Mesendoderm (in vitro differentiated cells): ENCODE measurements around the gene ADARB1.

ENCODE experiments used
- DNase-seq: peaks from one replicate; pipeline ENCODE4 v3.0.0; 2013
- H2AK5ac ChIP-seq: 2 replicates; pipeline ENCODE4 v1.6.1; 2013; ENCODE audit warnings: low read length, inconsistent platforms
- H2BK120ac ChIP-seq: 2 replicates; pipeline ENCODE4 v1.6.1; 2013; ENCODE audit warnings: low read depth, mild to moderate bottlenecking, low read length, moderate library complexity, mixed read lengths
- H2BK15ac ChIP-seq: replicated peaks from 2 replicates; pipeline ENCODE4 v1.6.1; 2013; ENCODE audit warnings: low read depth, mild to moderate bottlenecking, moderate library complexity
- H2BK5ac ChIP-seq: 2 replicates; pipeline ENCODE4 v1.6.1; 2013; ENCODE audit warnings: low read length, inconsistent platforms
- H3K18ac ChIP-seq: 2 replicates; pipeline ENCODE4 v1.6.1; 2013; ENCODE audit warnings: mild to moderate bottlenecking, low read length, mixed read lengths
- H3K23ac ChIP-seq: one replicate; pipeline ENCODE4 v1.6.1; 2013; ENCODE audit warnings: low read length
- H3K27ac ChIP-seq: 2 replicates; pipeline ENCODE4 v1.5.1; 2013; ENCODE audit warnings: low read depth, mild to moderate bottlenecking, inconsistent platforms, low read length, moderate library complexity
- H3K27me3 ChIP-seq: 2 replicates; pipeline ENCODE4 v1.6.1; 2013; ENCODE audit warnings: low read length, control low read depth, mild to moderate bottlenecking, inconsistent platforms; ENCODE audit not compliant: insufficient read depth, poor library complexity
- H3K36me3 ChIP-seq: 2 replicates; pipeline ENCODE4 v1.6.1; 2013; ENCODE audit warnings: low read length, inconsistent platforms; ENCODE audit not compliant: control insufficient read depth, insufficient read depth
- H3K4ac ChIP-seq: one replicate; pipeline ENCODE4 v1.6.1; 2013; ENCODE audit warnings: low read depth, mild to moderate bottlenecking, low read length, moderate library complexity
- H3K4me1 ChIP-seq: 2 replicates; pipeline ENCODE4 v1.6.1; 2013; ENCODE audit warnings: low read depth, low read length, inconsistent platforms; ENCODE audit not compliant: control insufficient read depth
- H3K4me2 ChIP-seq: 2 replicates; pipeline ENCODE4 v1.6.1; 2013; ENCODE audit warnings: low read length
- H3K4me3 ChIP-seq: 2 replicates; pipeline ENCODE4 v1.5.1; 2013; ENCODE audit warnings: mild to moderate bottlenecking, low read length
- H3K56ac ChIP-seq: one replicate; pipeline ENCODE4 v1.6.1; 2013; ENCODE audit warnings: low read length
- H3K79me1 ChIP-seq: 2 replicates; pipeline ENCODE4 v1.6.1; 2013; ENCODE audit warnings: low read length, inconsistent platforms
- H3K79me2 ChIP-seq: 2 replicates; pipeline ENCODE4 v1.6.1; 2013; ENCODE audit warnings: mild to moderate bottlenecking, low read length; ENCODE audit not compliant: control insufficient read depth, insufficient read depth
- H3K9ac ChIP-seq: 2 replicates; pipeline ENCODE4 v1.6.1; 2013; ENCODE audit warnings: low read length, inconsistent platforms
- H4K5ac ChIP-seq: one replicate; pipeline ENCODE4 v1.6.1; 2013; ENCODE audit warnings: low read length
- H4K8ac ChIP-seq: one replicate; pipeline ENCODE4 v1.6.1; 2013; ENCODE audit warnings: low read depth, mild to moderate bottlenecking, control low read depth, low read length, moderate library complexity
- WGBS: extraction: QIAGEN DNeasy Blood & Tissue Kit; methylation state at CpG from one replicate; pipeline ENCODE4 v1.1.7; 2013; ENCODE audit warnings: low lambda C conversion rate, missing lambda C conversion rate; ENCODE audit not compliant: insufficient coverage; ENCODE audit errors: extremely low coverage; 5-methylcytosine and 5-hydroxymethylcytosine counted together

Gene ADARB1

GRCh38 chr21:45084881-45085536 lies 10.6 kb downstream of the ADARB1 start:
- Histone ChIP-seq H2BK5ac (no peak overlapping the region), H3K9ac (no peak overlapping the region), H3K79me1 (peaks cover 2% of the 10 kb centered on the region), H2AK5ac (no peak overlapping the region), H3K4me3 (no peak overlapping the region), H2BK120ac (no peak overlapping the region), H3K4ac (no peak overlapping the region), H3K4me1 (no peaks in the 10 kb centered on the region), H4K5ac (no peak overlapping the region), H3K23ac (no peak overlapping the region), H3K36me3 (no peaks in the 10 kb centered on the region), H2BK15ac (no peak overlapping the region), H3K4me2 (no peak overlapping the region), H3K79me2 (no peaks in the 10 kb centered on the region), H4K8ac (no peak overlapping the region), H3K18ac (no peak overlapping the region), H3K27ac (no peak overlapping the region), H3K56ac (no peak overlapping the region), H3K27me3 (no peaks in the 10 kb centered on the region)
- no CpG with 5 or more reads among the region's 13 CpGs for WGBS
- no peak for DNase-seq

GRCh38 chr21:45085700-45086099 lies 11.3 kb downstream of the ADARB1 start:
- Histone ChIP-seq H3K9ac (no peak overlapping the region), H3K4me2 (no peak overlapping the region), H3K79me1 (peaks cover 2% of the 10 kb centered on the region), H3K36me3 (no peaks in the 10 kb centered on the region), H3K27ac (no peak overlapping the region), H3K18ac (no peak overlapping the region), H3K4ac (no peak overlapping the region), H3K4me3 (no peak overlapping the region), H2AK5ac (no peak overlapping the region), H3K56ac (no peak overlapping the region), H4K5ac (no peak overlapping the region), H3K4me1 (no peaks in the 10 kb centered on the region), H3K27me3 (no peaks in the 10 kb centered on the region), H2BK15ac (no peak overlapping the region), H3K23ac (no peak overlapping the region), H3K79me2 (no peaks in the 10 kb centered on the region), H4K8ac (no peak overlapping the region), H2BK120ac (no peak overlapping the region), H2BK5ac (no peak overlapping the region)
- WGBS, result no CpG with 5 or more reads among the region's 6 CpGs
- no peak for DNase-seq

- DNase-seq, result no peak
- H3K79me2 ChIP-seq, result no peaks in the 10 kb centered on the region
- no peak overlapping the region for H3K4me3 ChIP-seq
- H3K4ac ChIP-seq, result no peak overlapping the region
- no peak overlapping the region for H2AK5ac ChIP-seq
- no peak overlapping the region for H3K4me2 ChIP-seq
- no peaks in the 10 kb centered on the region for H3K27me3 ChIP-seq
- no peak overlapping the region for H3K9ac ChIP-seq
- no peak overlapping the region for H3K56ac ChIP-seq
- WGBS, result no CpG with 5 or more reads among the region's 15 CpGs
- H3K27ac ChIP-seq, result no peak overlapping the region
- no peak overlapping the region for H4K8ac ChIP-seq
- no peak overlapping the region for H2BK15ac ChIP-seq
- H3K79me1 ChIP-seq, result peaks cover under 1% of the 10 kb centered on the region
- H3K18ac ChIP-seq, result no peak overlapping the region
- no peak overlapping the region for H3K23ac ChIP-seq
- no peaks in the 10 kb centered on the region for H3K4me1 ChIP-seq
- H2BK5ac ChIP-seq, result no peak overlapping the region
- no peaks in the 10 kb centered on the region for H3K36me3 ChIP-seq
- H4K5ac ChIP-seq, result no peak overlapping the region
- no peak overlapping the region for H2BK120ac ChIP-seq
Observed at GRCh38 chr21:45086337-45086958, 12.1 kb downstream of the ADARB1 start.

- no peak for DNase-seq
Observed at GRCh38 chr21:45087022-45087823, 12.8 kb downstream of the ADARB1 start.

GRCh38 chr21:45088116-45088515 lies 13.7 kb downstream of the ADARB1 start:
- H3K9ac ChIP-seq, result no peak overlapping the region
- H3K79me1 ChIP-seq, result peaks cover 2% of the 10 kb centered on the region
- no peak overlapping the region for H2BK5ac ChIP-seq
- H2AK5ac ChIP-seq, result no peak overlapping the region
- H3K23ac ChIP-seq, result no peak overlapping the region
- no peak overlapping the region for H2BK15ac ChIP-seq
- DNase-seq, result no peak
- no peak overlapping the region for H3K56ac ChIP-seq
- no peaks in the 10 kb centered on the region for H3K79me2 ChIP-seq
- no peak overlapping the region for H3K4me3 ChIP-seq
- no peak overlapping the region for H4K8ac ChIP-seq
- no peak overlapping the region for H3K27ac ChIP-seq
- no peak overlapping the region for H3K18ac ChIP-seq
- H4K5ac ChIP-seq, result no peak overlapping the region
- no CpG with 5 or more reads among the region's 4 CpGs for WGBS
- H3K4me1 ChIP-seq, result peaks cover 3% of the 10 kb centered on the region
- H3K4me2 ChIP-seq, result no peak overlapping the region
- H3K27me3 ChIP-seq, result no peaks in the 10 kb centered on the region
- no peaks in the 10 kb centered on the region for H3K36me3 ChIP-seq
- H2BK120ac ChIP-seq, result no peak overlapping the region
- no peak overlapping the region for H3K4ac ChIP-seq

More at GRCh38 chr21:45087022-45087823, 12.8 kb downstream of the ADARB1 start:
- Histone ChIP-seq H3K4me2 (no peak overlapping the region), H3K27ac (no peak overlapping the region), H2AK5ac (no peak overlapping the region), H3K4ac (no peak overlapping the region), H3K79me2 (no peaks in the 10 kb centered on the region), H2BK5ac (no peak overlapping the region), H3K9ac (no peak overlapping the region), H4K5ac (no peak overlapping the region), H3K4me1 (no peaks in the 10 kb centered on the region), H3K27me3 (no peaks in the 10 kb centered on the region), H3K79me1 (peaks cover 2% of the 10 kb centered on the region), H3K56ac (no peak overlapping the region), H3K4me3 (no peak overlapping the region), H2BK120ac (no peak overlapping the region), H3K18ac (no peak overlapping the region), H4K8ac (no peak overlapping the region), H3K36me3 (no peaks in the 10 kb centered on the region), H2BK15ac (no peak overlapping the region), H3K23ac (no peak overlapping the region)
- no CpG with 5 or more reads among the region's 10 CpGs for WGBS
